Neural crest cell (in vitro differentiated cells): ENCODE results near the gene BRIP1. TPM values are rescaled to one million over a fixed set of nuclear protein-coding genes. Genes with fewer than 3 reads are reported as not detected.

Experiments
- DNase-seq: peaks from one replicate; pipeline ENCODE4 v3.0.0; 2021; ENCODE audit warnings: low read depth, mixed read lengths, low spot score
- H3K27ac Mint-ChIP-seq: one replicate; pipeline ENCODE4 v1.8.0; 2021; ENCODE audit warnings: mild to moderate bottlenecking, mixed read lengths; ENCODE audit not compliant: unreplicated experiment
- H3K27me3 Mint-ChIP-seq: 2 replicates; pipeline ENCODE4 v1.8.0; 2021; ENCODE audit warnings: low read depth, mild to moderate bottlenecking, mixed read lengths
- H3K36me3 Mint-ChIP-seq: 2 replicates; pipeline ENCODE4 v1.8.0; 2021; ENCODE audit warnings: low read depth, mild to moderate bottlenecking, mixed read lengths
- H3K4me1 Mint-ChIP-seq: 2 replicates; pipeline ENCODE4 v1.8.0; 2021; ENCODE audit warnings: mixed read lengths
- H3K4me3 Mint-ChIP-seq: one replicate; pipeline ENCODE4 v1.8.0; 2021; ENCODE audit warnings: mild to moderate bottlenecking, mixed read lengths
- H3K9me3 Mint-ChIP-seq: 2 replicates; pipeline ENCODE4 v1.8.0; 2021; ENCODE audit warnings: mixed read lengths
- CTCF ChIP-seq: fragments of 200-600 bp; sonication (generic); conservative IDR thresholded peaks from 2 replicates; pipeline ENCODE4 v1.5.0; 2021; ENCODE audit warnings: antibody characterized with exemption, mild to moderate bottlenecking
- total RNA-seq: library from RNA; stranded (reverse); gene quantifications from 2 replicates; pipeline ENCODE4 v1.2.1, GENCODE V29; 2021

The BRIP1 gene
- total RNA-seq, 1 donor from 2014 or later: 31.4 TPM

- no peak for TF ChIP-seq CTCF
- Mint-ChIP-seq H3K9me3 (no peaks in the 10 kb centered on the region), H3K36me3 (peaks cover 33% of the 10 kb centered on the region), H3K4me3 (no peak overlapping the region), H3K27me3 (no peaks in the 10 kb centered on the region), H3K27ac (no peak overlapping the region), H3K4me1 (no peaks in the 10 kb centered on the region)
- DNase-seq: no peak
Observed at GRCh38 chr17:61797283-61797682, 66.0 kb downstream of the BRIP1 start.

DNA sequence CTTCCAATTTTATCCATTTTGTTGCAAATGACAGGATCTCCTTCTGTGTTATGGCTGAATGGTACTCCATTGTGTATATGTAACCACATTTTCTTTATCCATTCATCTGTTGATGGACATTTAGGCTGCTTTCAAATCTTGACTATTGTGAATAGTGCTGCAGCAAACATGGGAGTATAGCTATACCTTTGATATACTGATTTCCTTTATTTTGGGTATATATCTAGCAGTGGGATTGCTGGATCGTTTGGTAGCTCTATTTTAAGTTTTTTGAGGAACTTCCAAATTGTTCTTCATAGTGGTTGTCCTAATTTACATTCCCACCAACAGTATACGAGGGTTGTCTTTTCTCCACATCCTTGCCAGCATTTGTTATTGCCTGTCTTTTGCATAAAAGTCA, 67.8 kb downstream of the BRIP1 start:
- Mint-ChIP-seq H3K4me3 (no peak overlapping the region), H3K9me3 (no peaks in the 10 kb centered on the region), H3K27ac (no peak overlapping the region), H3K36me3 (peaks cover 36% of the 10 kb centered on the region), H3K27me3 (no peaks in the 10 kb centered on the region), H3K4me1 (no peaks in the 10 kb centered on the region)
- no peak for TF ChIP-seq CTCF
- DNase-seq: no peak

DNA sequence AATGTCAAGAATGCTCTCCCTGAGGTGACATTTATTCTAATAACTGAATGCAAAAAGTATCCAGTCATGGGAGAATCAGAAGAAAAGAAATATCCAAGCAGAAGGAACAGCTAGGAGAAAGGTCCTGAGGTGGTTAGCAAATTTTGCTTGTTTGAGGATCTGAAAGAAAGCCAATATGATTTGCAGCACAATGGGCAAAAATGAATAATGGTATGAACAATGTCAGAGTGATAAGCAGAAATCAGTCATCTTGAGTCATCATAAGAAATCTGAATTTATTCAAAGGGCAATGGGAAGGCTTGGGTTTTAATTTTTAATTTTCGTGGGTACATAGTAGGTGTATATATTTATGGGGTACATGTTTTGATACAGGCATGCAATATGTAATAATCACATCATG, 68.5 kb downstream of the BRIP1 start:
- H3K36me3 Mint-ChIP-seq: peaks cover 35% of the 10 kb centered on the region
- TF ChIP-seq CTCF: no peak
- H3K4me1 Mint-ChIP-seq: no peaks in the 10 kb centered on the region
- H3K4me3 Mint-ChIP-seq: no peak overlapping the region
- no peaks in the 10 kb centered on the region for H3K27me3 Mint-ChIP-seq
- H3K9me3 Mint-ChIP-seq: no peaks in the 10 kb centered on the region
- H3K27ac Mint-ChIP-seq: no peak overlapping the region
- DNase-seq: no peak

DNA sequence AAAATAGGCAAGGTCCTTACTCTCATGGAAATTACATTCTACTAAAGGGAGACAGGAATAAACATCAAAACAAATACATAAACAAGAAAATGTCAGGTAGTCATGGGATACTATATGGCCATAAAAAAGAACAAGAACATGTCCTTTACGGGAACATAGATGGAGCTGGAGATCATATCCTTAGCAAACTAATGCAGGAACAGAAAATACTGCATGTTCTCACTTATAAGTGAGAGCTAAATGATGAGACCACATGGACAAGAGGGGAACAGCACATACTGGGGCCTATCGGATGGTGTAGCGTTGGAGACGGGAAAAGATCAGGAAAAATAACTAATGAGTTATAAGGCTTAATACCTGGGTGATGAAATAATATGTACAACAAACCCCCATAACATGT, 69.1 kb downstream of the BRIP1 start:
- Mint-ChIP-seq H3K4me3 (no peak overlapping the region), H3K27me3 (no peaks in the 10 kb centered on the region), H3K9me3 (no peaks in the 10 kb centered on the region), H3K4me1 (no peaks in the 10 kb centered on the region), H3K27ac (no peak overlapping the region), H3K36me3 (peaks cover 36% of the 10 kb centered on the region)
- TF ChIP-seq CTCF: no peak
- no peak for DNase-seq

GRCh38 chr17:61793565-61793964, 69.8 kb downstream of the BRIP1 start:
- Mint-ChIP-seq H3K4me3 (no peak overlapping the region), H3K36me3 (peaks cover 34% of the 10 kb centered on the region), H3K9me3 (no peaks in the 10 kb centered on the region), H3K27ac (no peak overlapping the region), H3K27me3 (no peaks in the 10 kb centered on the region), H3K4me1 (no peaks in the 10 kb centered on the region)
- no peak for DNase-seq
- no peak for TF ChIP-seq CTCF

DNA sequence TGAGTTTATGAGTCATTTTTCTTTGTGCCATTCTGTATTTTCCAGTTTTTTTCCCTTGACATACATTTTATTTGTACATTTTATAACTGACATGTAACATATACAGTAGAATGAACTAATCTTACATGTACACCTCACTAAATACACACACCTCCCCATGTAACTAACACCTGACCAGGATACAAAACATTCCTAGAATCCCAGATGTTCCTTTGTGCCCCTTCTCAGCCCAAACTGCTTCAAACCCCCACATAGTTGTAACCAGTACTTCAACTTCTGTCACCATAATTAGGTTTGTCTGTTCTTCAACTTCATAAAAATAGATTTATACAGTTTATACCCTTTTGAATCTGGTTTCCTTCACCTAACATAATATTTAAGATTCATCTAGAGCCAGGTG, 73.5 kb downstream of the BRIP1 start:
- Mint-ChIP-seq H3K4me3 (no peak overlapping the region), H3K27ac (no peak overlapping the region), H3K36me3 (peaks cover 21% of the 10 kb centered on the region), H3K27me3 (no peaks in the 10 kb centered on the region), H3K9me3 (no peaks in the 10 kb centered on the region), H3K4me1 (no peaks in the 10 kb centered on the region)
- no peak for DNase-seq
- no peak for TF ChIP-seq CTCF
